Islet of Langerhans (tissue), 1 donor: ENCODE results near the gene NR2C2.

Source experiments
- FAIRE-seq: peaks from one replicate; lab custom pipeline; 2011; peaks lifted over from hg19 to GRCh38; lab: Jason Lieb, UNC

Gene NR2C2

DNA sequence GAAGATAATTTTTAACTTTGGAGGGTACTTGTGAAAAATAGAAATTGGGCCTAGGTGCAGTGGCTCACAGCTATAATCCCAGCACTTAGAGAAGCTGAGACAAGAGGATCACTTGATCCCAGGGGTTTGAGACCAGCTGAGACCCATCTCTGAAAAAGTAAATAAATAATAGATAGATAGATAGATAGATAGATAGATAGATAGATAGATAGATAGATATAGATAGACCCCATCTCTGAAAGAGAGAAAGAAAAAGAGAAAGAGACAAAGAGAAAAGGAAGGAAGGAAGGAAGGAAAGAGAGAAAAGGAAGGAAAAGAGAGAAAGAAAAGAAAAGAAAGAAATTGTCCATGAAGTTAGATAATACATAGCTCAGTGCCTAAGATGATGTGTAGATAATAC is 82.2 kb downstream of the NR2C2 start:
- no peak for FAIRE-seq

DNA sequence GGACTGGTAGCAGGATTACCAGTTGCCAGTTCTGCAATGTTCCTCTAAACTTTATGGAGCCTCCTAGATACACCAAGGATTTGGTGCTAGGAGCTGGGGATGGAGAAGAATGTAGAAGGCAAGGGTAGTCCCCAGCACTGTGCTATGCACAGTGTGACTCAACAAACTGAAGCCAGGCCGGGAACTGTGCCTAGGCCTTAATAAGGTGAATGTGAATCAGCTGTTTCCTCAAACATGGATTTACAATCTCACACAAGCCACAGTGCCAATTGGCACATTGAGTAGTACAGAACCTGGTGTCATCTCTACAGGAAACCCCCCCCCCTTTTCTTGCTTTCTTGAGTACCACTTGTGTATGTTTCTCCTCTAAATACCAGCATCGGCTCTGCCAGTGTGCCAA is 85.3 kb downstream of the NR2C2 start:
- FAIRE-seq, result no peak

DNA sequence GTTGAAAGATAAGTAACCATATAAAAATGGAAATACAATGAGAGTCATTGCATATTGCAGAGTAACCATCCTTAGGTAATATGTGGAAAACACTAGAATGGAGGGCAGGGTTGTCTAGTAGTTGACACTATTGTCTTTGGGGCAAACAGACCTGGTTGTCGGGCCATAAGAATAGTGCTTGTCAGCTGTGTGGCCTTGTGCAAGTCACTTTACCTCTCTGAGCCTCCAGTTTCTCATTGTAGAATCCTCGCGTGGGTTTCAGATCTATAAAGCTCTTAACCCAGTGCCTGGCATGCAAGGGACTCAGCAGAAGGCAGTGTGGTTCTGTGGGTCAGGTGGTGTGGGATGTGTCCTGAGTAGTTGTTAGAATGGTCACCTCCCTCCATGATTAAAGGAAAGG is 85.7 kb downstream of the NR2C2 start:
- no peak for FAIRE-seq

DNA sequence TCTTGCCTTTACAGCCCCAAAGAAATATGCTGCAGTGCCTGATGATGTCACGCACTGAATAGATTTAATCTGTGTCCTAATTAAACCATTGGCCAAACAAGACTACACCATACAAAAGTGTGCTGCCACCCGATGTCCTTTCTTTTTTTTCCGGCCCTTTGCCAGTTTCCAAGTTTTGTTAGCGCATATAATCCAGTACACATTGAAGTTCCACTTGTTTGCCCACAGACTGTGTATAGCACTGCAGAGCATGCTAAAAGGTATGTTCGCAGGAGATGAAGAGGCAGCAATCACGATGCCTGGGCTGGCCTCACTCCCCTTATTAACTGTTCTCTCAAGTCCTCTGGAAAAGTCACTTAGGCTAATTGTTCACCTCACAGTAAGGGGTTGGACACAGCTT is 90.9 kb downstream of the NR2C2 start:
- FAIRE-seq, result no peak

DNA sequence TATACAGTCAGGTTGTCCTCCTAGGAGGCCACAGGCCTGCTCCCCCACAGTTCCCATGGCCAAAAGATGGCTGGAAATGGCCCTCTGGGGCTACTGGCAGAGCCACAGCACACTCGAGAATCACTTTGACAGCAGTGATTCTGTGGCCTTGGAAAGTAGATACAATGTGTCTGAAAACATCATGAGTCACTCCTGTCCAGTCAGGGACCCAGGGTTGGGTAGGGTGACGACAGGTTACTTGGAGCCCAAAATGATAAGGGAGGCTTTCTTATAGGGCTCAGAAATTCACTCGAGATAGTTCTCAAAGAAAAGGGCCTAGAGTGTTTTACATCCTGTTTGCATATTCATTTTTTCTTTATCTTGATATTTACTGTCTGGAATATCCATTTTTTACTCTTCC is 93.5 kb downstream of the NR2C2 start:
- FAIRE-seq, result no peak

DNA sequence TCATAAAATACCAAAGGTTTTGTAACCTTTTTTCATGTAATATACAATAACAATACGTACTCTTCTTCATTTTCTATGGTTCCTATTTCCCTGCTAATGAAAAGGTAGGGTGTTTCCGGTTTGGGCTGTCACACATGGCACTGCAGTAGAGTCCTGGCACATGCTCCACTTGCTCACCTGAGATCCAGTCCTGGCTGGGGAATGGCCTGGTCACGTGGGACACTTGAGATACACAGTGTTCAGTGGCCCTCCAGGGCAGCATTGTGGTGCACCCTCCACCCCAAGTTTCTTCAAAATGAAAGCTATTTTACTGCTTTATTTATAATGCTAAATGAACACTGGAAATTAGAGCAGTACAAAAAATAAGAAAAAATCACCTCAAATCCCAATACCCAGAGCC is 94.6 kb downstream of the NR2C2 start:
- no peak for FAIRE-seq

DNA sequence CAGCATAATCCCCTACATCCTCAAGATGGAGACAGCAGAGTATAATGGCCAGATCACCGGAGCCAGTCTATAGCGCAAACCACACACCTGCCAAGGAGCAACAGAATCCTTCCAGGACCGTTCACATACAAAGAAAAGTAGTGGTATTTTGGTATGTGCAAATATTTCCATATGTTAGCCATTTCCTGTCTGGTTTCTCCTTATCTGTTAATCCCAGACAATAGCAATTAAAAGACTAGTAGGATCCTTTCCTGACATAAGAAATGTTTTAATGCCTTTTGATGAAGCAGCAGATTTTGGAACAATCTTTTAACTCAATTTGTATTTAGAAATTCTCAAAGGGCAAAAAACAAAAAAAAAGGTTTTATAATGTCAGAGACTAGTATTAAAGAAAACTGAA is 95.6 kb downstream of the NR2C2 start:
- no peak for FAIRE-seq

DNA sequence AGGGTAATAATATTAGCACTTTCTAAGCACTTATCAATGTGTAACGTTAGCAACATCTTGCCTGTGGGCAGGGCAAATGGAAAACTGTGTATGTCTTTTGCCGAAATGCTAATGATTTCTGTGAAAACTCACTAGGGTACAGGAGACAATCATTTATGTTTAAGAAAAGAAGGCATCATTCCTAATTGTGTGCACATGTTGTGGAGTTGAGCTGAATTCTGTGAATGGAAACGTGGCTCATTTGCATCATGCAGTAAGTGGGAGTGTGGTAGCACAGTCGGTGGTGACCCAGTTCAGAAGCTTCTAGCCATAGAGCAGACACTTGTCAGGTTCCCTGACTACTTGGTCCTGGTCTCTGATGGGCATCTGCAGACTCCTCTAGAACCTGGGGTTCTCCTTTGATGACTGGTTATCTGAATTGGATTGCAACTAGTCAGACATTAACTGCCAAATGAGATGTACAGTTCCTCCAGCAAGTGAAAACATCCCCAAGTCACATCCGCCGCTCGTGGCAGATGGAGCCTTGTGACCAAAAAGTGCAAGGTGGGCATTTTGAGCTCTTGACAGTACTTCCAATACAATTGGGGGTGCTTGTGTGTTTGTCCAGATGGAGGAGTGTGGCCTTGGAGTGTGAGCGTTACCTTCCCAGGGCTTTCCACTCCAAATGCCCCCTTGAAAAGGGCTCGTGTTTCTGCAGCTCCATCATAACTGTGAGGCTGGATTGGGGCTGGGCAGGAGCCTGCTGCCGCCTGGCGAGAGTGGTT is 96.2 kb downstream of the NR2C2 start:
- FAIRE-seq, result no peak

DNA sequence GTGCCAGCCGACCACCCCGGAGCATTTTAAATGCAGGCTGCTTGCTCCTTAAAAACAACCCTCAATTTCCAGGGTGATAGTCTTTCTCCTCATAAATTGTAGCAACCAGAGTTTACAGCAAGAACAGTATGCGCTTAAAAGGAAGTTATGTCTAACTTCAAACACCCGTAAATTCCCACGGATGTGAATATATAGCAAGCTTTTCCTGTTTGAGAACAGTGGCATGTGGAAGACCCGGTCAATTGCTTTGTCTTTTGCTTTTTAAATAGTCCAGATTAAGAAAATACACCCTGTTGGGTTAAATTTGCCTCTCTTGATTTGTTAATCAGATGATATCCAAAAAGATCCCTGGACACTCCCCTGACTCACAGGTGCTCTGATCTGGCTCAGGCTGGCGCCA is 96.9 kb downstream of the NR2C2 start:
- FAIRE-seq, result no peak

DNA sequence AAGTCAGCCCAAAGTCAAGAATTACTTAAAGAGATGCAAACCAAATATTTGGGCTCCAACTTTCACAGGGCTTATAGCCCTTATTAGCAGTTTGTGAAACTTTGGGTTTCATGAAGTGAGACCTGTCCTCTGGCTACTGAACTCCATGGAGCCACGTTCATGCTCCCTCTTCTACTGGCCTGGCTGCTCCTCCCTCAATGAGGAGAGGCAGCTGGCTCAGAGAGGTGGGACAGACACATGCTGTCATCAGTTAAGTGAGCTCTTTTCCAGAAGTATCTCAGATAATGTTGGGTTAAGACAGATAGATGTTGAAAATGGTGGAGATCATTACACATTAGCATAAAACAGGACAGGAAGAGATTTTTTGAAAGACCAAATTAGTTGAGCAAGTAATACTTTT is 98.3 kb downstream of the NR2C2 start:
- FAIRE-seq, result no peak

DNA sequence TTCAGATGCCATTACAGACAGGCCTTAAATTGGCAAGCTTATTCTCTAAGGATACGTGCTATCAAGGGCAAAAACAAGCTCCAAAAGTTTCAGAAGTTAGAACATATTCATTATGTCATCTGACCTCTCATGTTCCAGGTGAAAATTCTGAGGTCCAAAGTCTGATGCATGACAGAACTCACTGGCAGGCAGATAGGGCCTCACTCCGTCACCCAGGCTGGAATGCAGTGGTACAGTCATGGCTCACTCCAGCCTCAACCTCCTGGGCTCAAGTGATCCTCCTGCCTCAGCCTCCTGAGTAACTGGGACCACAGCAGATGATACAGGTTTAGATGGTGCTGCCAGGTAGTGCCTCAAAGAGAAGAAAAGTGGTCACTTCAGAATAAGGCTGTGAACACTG is 102.2 kb downstream of the NR2C2 start:
- FAIRE-seq, result no peak

DNA sequence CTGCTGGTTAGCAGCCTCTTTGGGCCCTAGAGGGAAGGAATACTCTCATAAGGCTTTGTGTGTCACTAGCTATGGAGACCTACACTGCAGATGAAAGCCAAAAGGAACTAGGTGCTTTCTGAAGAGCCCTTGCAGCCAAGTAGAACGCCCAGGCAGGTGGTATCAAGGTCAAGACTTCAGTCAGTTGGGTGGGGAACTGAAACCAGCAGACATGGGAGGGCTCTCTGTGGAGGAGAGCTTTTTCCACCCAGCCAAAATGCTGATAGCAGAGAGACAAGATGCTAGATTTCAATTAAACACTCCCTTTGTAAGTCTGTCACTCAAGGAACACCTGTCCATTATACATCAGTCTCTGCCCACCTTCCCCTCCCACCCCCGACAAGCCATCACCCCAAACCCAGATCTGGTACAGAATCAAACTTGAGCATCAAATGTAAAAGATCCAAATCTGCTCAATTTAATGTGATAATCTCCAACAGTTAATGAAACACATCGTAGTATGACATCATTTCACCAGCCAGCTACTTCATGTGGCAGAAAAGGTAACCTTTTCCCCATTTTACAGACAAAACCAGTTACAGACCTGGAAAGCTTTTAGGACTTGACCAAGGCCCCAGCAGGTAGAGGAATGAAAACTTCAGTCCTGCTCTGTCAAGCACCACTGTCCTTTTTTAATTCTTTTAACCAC is 103.2 kb downstream of the NR2C2 start:
- no peak for FAIRE-seq

DNA sequence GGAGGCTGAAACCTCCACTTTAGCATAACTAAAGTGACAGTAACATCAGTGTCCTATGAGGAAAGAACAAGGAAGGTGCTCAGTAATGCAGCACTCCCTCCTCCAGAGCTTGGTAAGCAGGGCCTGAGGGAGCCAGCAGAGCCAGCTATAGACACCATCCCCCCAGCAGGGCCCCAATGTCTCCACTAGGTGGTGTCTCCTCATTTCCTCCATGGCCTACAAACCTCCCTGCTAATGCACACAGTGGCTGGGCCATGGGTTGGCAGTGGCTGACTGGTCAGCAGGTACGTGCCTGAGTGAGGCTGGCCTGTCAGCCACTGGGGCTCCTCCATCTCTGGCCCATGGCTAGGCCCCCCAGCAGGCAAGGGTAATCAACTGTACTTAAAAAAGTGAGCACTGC is 104.1 kb downstream of the NR2C2 start:
- FAIRE-seq, result no peak

DNA sequence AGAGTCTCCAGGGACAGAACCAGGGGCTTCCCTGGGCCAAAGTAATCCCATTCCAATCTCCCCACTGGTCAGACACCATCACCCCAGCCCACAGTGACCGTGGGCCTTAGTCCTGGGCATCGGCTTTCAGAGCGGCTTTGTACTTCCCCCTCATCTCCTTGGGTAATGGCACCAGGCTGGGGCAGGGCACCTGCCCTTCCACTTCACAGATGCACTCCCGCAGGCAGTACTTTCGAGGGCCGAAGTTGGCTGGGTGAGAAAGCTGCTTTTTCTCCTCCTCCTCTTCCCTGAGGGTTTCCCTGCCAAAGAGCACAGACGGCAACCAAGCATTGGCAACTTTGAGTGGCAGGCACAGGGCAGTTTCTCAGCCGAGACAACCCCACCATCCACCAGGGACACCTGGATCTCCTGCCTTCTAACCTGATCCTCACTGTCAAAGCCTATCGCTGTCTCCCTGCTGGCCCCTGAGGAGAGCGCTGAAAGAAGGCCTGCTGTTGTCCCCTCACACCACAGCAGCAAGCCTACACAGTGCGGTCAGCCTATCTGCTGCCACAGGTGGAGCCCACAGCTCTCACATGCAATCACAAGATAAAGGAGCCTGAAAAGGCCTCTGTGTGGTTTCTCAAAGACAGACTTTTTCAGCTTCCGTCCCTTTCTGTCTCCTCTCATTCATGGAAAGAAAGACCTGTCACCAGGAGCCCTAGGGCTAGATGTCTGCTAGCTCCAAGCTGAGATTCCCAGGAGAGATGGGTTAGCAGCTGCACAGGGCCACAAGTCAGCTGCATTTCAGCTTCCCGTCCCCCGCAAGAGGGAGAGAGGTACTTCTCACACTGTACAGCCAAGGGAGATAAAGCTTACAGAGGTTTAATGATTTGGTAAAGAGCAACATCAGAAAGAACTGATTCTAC is 105.2 kb downstream of the NR2C2 start:
- no peak for FAIRE-seq

DNA sequence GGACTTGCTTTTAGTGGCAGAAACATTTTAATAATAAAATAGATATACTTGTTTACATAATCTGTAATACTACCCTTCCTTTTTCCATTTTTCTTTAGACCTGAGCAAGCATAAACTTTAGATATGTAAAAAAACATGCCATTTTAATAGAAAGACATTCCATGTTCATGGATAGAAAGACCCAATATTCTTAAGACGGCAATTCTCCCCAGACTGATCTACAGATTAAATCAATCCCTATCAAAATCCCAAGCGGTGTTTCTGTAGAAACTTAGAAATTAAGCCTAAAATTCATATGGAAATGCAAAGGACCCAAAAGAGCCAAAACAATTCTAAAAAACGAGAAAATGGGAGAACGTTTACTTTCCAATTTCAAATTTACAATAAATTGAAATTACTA is 106.2 kb downstream of the NR2C2 start:
- no peak for FAIRE-seq

DNA sequence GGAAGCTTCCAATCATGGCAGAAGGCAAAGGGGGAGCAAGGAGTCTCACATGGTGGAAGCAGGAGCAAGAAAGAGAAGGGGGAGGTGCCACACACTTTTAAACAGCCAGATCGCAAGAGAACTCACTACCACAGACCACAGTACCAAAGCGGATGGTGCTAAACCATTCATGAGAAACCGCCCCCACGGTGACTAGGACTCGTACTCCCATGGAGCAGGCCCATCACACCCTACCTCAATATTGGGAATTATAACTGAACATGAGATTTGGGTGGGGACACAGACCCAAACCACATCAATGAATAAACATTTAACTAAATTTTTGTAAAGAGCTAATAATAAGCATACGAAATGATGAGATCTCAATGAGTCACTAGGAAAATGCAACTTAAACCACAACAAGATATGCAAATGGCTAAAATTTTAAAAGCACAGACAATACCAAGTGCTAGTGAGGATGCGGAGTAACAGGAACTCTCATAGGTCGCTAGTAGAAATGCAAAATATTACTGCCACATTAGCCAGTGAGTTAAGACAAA is 107.7 kb downstream of the NR2C2 start:
- no peak for FAIRE-seq

DNA sequence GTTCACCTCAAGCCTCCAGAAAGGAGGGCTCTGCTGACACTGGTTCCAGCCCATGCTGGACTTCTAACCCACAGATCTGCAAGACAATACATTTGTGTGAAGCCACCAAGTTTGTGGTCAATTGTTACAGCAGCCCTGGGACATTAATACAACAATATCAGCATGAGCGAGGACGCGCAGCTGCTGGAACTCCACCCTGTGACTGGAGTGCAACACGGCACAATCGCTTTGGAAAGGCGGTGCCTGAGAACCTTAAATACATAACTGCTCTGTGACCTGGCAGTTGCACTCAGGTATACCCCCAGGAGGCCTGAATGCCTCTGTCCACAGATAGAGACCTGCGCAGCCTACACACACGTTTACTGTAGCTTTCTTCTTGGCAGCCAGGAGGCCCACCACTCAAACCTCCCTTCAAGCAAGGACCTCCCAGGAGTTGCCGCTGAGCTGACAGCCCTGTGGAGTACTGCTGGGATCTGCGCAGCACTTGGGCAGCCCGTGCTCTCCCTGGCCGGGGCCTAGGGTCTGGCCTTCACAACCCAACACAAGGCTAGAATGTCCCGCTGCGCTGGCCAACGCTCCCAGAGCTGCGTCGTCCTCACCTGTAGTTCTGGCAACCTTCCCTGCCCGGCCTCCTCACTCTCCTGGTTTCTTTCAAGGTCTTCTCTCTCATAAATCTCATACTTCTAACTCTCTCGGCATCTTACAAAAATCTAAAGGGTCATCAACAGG is 109.5 kb downstream of the NR2C2 start:
- FAIRE-seq, result no peak

DNA sequence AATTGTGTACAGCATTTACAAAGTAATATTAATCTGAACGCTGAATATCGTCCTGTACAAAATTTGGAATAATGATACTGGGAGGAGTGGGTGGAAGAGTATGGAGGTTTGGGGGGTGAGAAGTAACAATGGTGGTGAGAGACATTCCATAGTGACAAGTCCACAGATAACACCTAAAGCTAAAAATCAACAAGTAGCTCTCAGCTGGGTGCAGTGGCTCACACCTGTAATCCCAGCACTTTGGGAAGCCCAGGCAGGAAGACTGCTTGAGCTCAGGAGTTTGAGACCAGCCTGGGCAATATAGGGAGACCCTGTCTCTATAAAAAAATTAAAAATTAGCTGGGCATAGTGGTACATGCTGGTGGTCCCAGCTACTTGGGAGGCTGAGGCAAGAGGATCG is 112.6 kb downstream of the NR2C2 start:
- no peak for FAIRE-seq

DNA sequence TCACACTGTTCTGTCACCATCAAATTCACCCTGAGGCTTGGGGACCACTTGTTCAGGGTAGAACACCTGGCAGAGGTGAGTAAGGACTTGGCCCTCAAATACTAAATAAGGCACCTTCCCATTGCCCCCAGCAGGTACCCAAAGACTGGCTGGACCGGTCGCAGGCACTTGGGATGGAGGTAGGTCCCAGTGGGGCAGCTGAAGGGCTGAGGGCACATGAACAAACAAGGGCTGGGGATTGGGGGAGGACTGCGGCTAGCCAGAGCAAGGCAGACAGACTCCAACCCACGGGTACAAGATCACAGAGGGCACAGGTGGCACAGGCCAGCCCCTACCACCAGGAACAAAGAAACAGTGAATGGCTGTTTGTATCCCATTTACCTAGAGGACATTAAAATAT is 115.9 kb downstream of the NR2C2 start:
- FAIRE-seq, result no peak

DNA sequence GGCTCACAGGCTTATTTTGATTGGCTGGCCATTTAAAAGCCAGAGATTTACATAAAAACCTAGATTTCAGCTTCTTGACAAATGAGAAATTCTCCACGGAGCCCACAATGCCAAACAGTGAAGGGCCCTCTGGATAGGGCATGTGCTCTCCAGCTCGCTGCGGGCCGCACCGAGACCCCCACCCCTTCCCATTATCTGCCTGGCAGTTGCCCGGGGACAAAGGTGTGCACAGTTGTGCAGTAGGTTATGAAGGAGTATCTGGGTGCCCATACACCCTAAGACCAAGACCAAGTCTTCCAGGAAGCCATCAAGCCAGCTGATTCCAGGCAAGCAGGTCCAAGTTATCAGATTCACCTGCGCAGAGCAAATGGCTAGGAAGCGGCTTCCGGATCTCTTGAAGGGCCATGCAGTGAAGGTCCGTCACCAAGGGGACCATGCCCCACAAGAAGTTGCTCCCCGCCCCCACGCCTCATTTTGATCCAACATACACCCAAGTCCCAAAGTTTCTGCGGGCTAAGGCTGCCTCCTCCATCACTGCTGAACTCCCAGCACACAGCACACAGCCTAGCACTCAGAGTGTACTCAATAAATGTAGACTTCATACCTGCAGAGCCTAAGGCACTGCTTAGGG is 116.4 kb downstream of the NR2C2 start:
- FAIRE-seq, result no peak

DNA sequence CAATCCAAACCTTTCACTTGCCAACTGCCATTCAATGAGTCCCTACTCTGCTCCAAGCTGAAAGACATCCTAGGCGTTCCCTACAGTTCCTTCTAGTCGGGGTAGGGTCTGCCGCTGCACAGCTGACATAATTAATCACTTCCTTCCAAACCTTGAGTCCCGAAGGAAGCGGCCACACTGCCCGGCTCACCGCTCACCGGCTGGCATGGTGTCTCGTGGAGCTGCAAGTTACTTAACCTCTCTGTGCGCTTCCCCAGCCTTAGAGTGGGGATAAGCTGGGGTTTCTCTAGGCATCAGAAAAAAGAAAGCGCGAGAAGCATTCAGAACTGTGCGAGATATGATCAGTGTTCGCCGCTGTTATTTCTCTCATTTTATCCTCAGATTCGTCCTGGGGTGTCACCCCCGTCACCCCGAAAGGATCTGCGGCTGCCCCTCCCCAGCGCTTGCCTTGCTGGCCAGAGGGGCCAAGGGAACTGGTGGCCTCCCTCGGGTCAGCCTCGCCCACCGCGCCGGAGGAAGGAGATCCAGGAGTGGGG is 117.0 kb downstream of the NR2C2 start:
- FAIRE-seq, result no peak
